Esophagus (tissue), 2 donors: Measurements from ENCODE around the gene MITF. TPM values are rescaled to one million over a fixed set of nuclear protein-coding genes. Genes with fewer than 3 reads are reported as not detected.

Experiments used
- H3K27ac ChIP-seq, 2 donors: one replicate each; pipeline ENCODE4 v1.5.1; 2013; ENCODE audit warnings: low read depth in 2 of 2, mild to moderate bottlenecking in 2 of 2, inconsistent platforms in 1 of 2, low read length in 1 of 2, moderate library complexity in 1 of 2
- H3K27me3 ChIP-seq, 2 donors: one replicate each; pipeline ENCODE4 v1.6.1; 2013; ENCODE audit warnings: low read length in 2 of 2, control low read depth in 1 of 2, mild to moderate bottlenecking in 1 of 2; ENCODE audit not compliant: insufficient read depth in 2 of 2, control insufficient read depth in 1 of 2
- H3K36me3 ChIP-seq, 2 donors: one replicate each; pipeline ENCODE4 v1.6.1; 2013; ENCODE audit warnings: low read length in 1 of 2; ENCODE audit not compliant: control insufficient read depth in 2 of 2, insufficient read depth in 2 of 2
- H3K4me1 ChIP-seq, 2 donors: one replicate each; pipeline ENCODE4 v1.6.1; 2013; ENCODE audit warnings: low read length in 1 of 2; ENCODE audit not compliant: control insufficient read depth in 2 of 2, insufficient read depth in 2 of 2
- H3K4me3 ChIP-seq, 2 donors: one replicate each; pipeline ENCODE4 v1.5.1; 2013; ENCODE audit warnings: low read length in 2 of 2, mild to moderate bottlenecking in 2 of 2, low read depth in 1 of 2, moderate library complexity in 1 of 2
- H3K9me3 ChIP-seq, 2 donors: one replicate each; pipeline ENCODE4 v1.6.1; 2013; ENCODE audit warnings: mild to moderate bottlenecking in 2 of 2, low read depth in 1 of 2, low read length in 1 of 2, moderate library complexity in 1 of 2; ENCODE audit not compliant: control insufficient read depth in 2 of 2, insufficient read depth in 1 of 2
- WGBS, 2 donors: extraction: QIAGEN DNeasy Blood & Tissue Kit; methylation state at CpG; one replicate each; pipeline ENCODE4 v1.1.7; 2013; 5-methylcytosine and 5-hydroxymethylcytosine counted together
- polyA plus RNA-seq, 2 donors: library from polyadenylated mRNA; stranded (reverse); fragments of 200-250 nt; gene quantifications; one replicate each; pipeline ENCODE4 v1.2.3, GENCODE V29; 2013
- donor health status: healthy with polysubstance abuse.
- donor health status: Bipolar disorder and iron deficiency.

The MITF gene
- polyA plus RNA-seq, result 1 to 10 TPM; 2.0 to 3.3 TPM

- H3K27me3 ChIP-seq, result no peaks in the 10 kb centered on the region
- no peaks in the 10 kb centered on the region for H3K9me3 ChIP-seq
- peak within 1 kb of the TSS; percentile 47 to 79 for H3K27ac ChIP-seq
- no peaks in the 10 kb centered on the region for H3K36me3 ChIP-seq
- no peaks in the 10 kb centered on the region for H3K4me1 ChIP-seq
- WGBS, 2 donors, result 1% methylated on average over 78 to 81 of the region's 81 CpGs
- H3K4me3 ChIP-seq, result peak within 1 kb of the TSS; percentile 83 to 85
These were observed at the start of gene MITF for GRCh38 chr3:69739204-69740102. Gene MITF, plus strand, starts transcription at chr3:69739464. Its CDS starts 134 bp downstream, at chr3:69739598.

- Histone ChIP-seq H3K36me3 (no peaks in the 10 kb centered on the region), H3K9me3 (no peaks in the 10 kb centered on the region), H3K4me3 (no peak overlapping the region), H3K4me1 (no peaks in the 10 kb centered on the region), H3K27ac (no peak overlapping the region), H3K27me3 (no peaks in the 10 kb centered on the region)
- 84 to 88% methylated on average over 4 of the region's 4 CpGs for WGBS, 2 donors
These were observed 47.4 kb upstream of the MITF start for GRCh38 chr3:69691860-69692259.

GRCh38 chr3:69692761-69693160, 46.5 kb upstream of the MITF start:
- Histone ChIP-seq H3K4me3 (no peak overlapping the region), H3K36me3 (no peaks in the 10 kb centered on the region), H3K27ac (no peak overlapping the region), H3K9me3 (no peaks in the 10 kb centered on the region), H3K27me3 (no peaks in the 10 kb centered on the region), H3K4me1 (no peaks in the 10 kb centered on the region)
- WGBS, 2 donors, result 87 to 88% methylated on average over 2 of the region's 2 CpGs

DNA sequence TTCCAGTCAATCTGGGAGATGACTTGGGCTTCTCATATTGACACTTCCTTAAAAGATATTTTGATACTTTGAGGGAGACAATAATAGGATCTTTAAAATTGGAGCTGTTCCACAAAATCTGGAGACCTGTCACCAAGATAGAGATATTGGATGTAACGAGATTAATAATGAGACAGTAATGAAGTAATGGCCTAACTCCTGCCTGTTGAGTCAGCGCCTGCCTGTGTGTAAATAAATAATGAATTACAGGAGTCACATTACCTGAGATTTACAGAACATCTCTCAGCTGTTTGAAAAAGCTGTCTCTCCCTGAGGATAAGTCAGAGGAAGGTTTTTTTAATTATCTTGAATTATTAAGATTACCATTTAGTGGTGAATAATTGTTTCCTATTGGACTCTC, 43.8 kb upstream of the MITF start:
- Histone ChIP-seq H3K9me3 (no peaks in the 10 kb centered on the region), H3K4me3 (no peak overlapping the region), H3K27me3 (no peaks in the 10 kb centered on the region), H3K36me3 (no peaks in the 10 kb centered on the region), H3K27ac (no peak overlapping the region), H3K4me1 (no peaks in the 10 kb centered on the region)
- 71 to 73% methylated on average over 2 of the region's 2 CpGs for WGBS, 2 donors

GRCh38 chr3:69695933-69696332, 43.3 kb upstream of the MITF start:
- Histone ChIP-seq H3K27me3 (no peaks in the 10 kb centered on the region), H3K4me1 (no peaks in the 10 kb centered on the region), H3K36me3 (no peaks in the 10 kb centered on the region), H3K9me3 (peaks cover 0 to 5% of the 10 kb centered on the region in 2 donors), H3K4me3 (no peak overlapping the region), H3K27ac (no peak overlapping the region)
- WGBS, 2 donors, result 65 to 81% methylated on average over 4 of the region's 4 CpGs

DNA sequence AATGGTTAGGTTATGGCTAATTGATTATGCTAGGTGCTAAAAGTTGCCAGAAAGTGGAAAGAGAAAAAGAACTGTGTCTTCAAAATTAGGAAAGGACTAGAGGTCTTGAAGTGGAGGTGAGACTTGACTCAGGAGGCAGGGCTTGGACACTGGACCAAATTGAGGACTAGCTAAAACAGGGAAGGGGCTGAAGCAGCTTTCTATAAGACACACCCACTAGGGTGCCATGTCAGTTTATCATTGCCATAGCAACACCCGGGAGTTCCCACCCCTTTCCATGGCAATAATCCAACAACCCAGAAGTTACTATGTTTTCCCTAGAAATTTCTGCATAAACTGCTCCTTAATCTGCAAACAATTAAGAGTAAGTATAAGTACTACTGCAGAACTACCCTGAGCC, 42.9 kb upstream of the MITF start:
- Histone ChIP-seq H3K27me3 (no peaks in the 10 kb centered on the region), H3K9me3 (peaks cover 0 to 5% of the 10 kb centered on the region in 2 donors), H3K4me3 (no peak overlapping the region), H3K27ac (no peak overlapping the region), H3K36me3 (no peaks in the 10 kb centered on the region), H3K4me1 (no peaks in the 10 kb centered on the region)
- WGBS, 2 donors, result 24 to 35% methylated on average over 1 of the region's 1 CpG

DNA sequence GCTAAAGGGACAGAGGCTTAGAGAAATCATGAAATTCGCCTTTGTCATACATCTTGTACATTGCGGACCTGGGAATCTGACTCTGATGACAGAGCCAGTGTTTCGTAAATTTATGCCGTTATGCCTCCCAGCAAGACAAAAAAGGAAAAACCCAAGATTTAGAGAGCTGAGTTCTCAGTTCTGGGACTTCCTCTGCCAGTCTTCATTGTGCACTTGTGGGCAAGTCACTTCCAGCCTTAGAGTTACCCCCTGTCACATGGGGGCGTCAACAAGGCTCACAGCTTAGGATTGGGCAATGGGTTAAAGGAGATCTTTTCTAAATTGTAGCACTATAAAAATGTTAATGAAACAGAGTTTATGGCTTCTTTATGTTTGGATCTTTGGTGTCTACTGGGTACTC, 41.9 kb upstream of the MITF start:
- H3K9me3 ChIP-seq, result peaks cover 0 to 5% of the 10 kb centered on the region in 2 donors
- 71 to 72% methylated on average over 5 of the region's 5 CpGs for WGBS, 2 donors
- no peak overlapping the region for H3K4me3 ChIP-seq
- no peak overlapping the region for H3K27ac ChIP-seq
- no peaks in the 10 kb centered on the region for H3K36me3 ChIP-seq
- H3K27me3 ChIP-seq, result no peaks in the 10 kb centered on the region
- no peaks in the 10 kb centered on the region for H3K4me1 ChIP-seq

DNA sequence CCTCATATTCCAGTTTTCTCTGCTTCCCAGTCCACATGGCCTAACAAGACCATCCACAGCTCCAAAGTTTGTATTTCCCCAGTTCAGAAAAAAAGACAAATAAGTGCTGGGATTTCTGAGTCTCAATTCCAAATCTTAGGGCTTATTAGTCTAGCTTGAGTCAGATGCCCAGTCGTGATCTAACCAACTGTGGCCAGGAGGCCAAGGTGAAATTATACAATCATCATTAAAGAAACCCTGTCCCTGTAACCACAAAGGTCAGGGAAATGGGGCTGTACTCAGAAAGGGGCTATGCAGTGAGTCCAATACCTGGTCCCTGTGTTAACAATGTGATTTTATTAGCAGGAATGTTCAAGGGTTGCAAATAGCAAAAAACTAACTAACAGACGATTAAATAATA, 40.5 kb upstream of the MITF start:
- Histone ChIP-seq H3K36me3 (no peaks in the 10 kb centered on the region), H3K9me3 (peaks cover 0 to 5% of the 10 kb centered on the region in 2 donors), H3K4me1 (no peaks in the 10 kb centered on the region), H3K4me3 (no peak overlapping the region), H3K27me3 (no peaks in the 10 kb centered on the region), H3K27ac (no peak overlapping the region)
- 76 to 80% methylated on average over 2 of the region's 2 CpGs for WGBS, 2 donors

GRCh38 chr3:69699183-69699582, 40.1 kb upstream of the MITF start:
- H3K36me3 ChIP-seq, result no peaks in the 10 kb centered on the region
- H3K27me3 ChIP-seq, result no peaks in the 10 kb centered on the region
- no peaks in the 10 kb centered on the region for H3K4me1 ChIP-seq
- no peak overlapping the region for H3K27ac ChIP-seq
- 96 to 100% methylated on average over 1 of the region's 1 CpG for WGBS, 2 donors
- peaks cover 0 to 5% of the 10 kb centered on the region in 2 donors for H3K9me3 ChIP-seq
- no peak overlapping the region for H3K4me3 ChIP-seq

GRCh38 chr3:69700949-69701348, 38.3 kb upstream of the MITF start:
- Histone ChIP-seq H3K4me1 (no peaks in the 10 kb centered on the region), H3K36me3 (no peaks in the 10 kb centered on the region), H3K27me3 (no peaks in the 10 kb centered on the region), H3K27ac (no peak overlapping the region), H3K4me3 (no peak overlapping the region), H3K9me3 (peaks cover 0 to 5% of the 10 kb centered on the region in 2 donors)
- 93 to 100% methylated on average over 1 of the region's 1 CpG for WGBS, 2 donors
